ENCODE data around the gene NFKBIB. TPM values are rescaled to one million over a fixed set of nuclear protein-coding genes. Genes with fewer than 3 reads are reported as not detected.
"Not testable (repeated sequence)": the region's sequence is repeated elsewhere in the genome, so short reads cannot be mapped to it uniquely, and the experiment has no call there.

Gene NFKBIB
- total RNA-seq, 4 donors from 2014 or later, result 5.2 to 37.4 (median 19.4) TPM

DNA sequence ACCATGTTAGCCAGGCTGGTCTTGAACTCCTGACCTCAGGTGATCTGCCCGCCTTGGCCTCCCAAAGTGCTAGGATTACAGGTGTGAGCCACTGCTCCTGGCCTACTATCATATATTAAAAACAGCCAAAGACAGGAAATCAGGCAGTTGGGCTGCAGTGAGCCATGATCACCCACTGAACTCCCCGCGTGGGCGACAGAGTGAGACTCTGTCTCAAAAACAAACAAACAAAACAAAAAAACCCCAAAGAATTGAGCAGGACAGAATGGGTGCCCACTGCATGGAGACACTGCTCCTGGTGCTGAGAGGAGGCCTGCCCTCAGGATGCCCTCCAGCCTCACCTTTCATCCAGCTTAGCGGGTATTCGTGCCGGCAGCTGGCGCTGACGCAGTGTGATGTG, 16.5 kb upstream of the NFKBIB start:
- Histone ChIP-seq H3K27me3 (no peaks in the 10 kb centered on the region), H3K9me3 (no peaks in the 10 kb centered on the region), H3K36me3 (no peaks in the 10 kb centered on the region), H3K27ac (no peak overlapping the region), H3K4me1 (no peaks in the 10 kb centered on the region), H3K4me3 (no peak overlapping the region)
- no peak for DNase-seq
- TF ChIP-seq, protein P1, sequence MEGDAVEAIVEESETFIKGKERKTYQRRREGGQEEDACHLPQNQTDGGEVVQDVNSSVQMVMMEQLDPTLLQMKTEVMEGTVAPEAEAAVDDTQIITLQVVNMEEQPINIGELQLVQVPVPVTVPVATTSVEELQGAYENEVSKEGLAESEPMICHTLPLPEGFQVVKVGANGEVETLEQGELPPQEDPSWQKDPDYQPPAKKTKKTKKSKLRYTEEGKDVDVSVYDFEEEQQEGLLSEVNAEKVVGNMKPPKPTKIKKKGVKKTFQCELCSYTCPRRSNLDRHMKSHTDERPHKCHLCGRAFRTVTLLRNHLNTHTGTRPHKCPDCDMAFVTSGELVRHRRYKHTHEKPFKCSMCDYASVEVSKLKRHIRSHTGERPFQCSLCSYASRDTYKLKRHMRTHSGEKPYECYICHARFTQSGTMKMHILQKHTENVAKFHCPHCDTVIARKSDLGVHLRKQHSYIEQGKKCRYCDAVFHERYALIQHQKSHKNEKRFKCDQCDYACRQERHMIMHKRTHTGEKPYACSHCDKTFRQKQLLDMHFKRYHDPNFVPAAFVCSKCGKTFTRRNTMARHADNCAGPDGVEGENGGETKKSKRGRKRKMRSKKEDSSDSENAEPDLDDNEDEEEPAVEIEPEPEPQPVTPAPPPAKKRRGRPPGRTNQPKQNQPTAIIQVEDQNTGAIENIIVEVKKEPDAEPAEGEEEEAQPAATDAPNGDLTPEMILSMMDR (IDR thresholded peaks at IDR 0.05), result no peak
- intact Hi-C loops (cut with DNase I; ENCODE audit: low total_unique reads), result no loop called here

- intact Hi-C loops (cut with DNase I; ENCODE audit: low total_unique reads); H3K4me3 ChIP-seq; H3K27ac ChIP-seq; H3K27me3 ChIP-seq; H3K9me3 ChIP-seq; H3K4me1 ChIP-seq; H3K36me3 ChIP-seq; DNase-seq: not testable (repeated sequence)
Observed at GRCh38 chr19:38884691-38885090, 15.1 kb upstream of the NFKBIB start.

DNA sequence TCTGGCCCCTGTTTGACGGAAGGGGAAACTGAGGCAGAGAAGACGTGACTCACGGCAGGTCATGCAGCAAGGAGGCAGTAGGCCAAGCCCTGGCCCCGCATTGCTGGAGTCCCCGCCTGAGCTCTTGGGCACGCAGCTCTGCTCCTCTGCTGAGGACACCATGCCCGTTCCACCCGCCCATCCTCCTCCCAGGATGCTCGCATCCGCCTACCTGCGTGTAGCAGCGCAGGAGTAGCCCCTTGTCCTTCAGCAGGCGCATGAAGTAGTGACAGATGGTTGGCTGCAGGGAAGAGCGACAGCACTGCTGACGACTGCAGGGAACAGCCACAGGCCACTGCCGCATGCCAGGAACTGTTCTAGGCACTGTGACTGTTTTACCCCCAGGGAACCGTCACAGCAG, 10.9 kb upstream of the NFKBIB start:
- DNase-seq, result no peak
- intact Hi-C loops (cut with DNase I; ENCODE audit: low total_unique reads), result no loop called here
- Histone ChIP-seq H3K4me1 (no peaks in the 10 kb centered on the region), H3K27ac (no peak overlapping the region), H3K4me3 (no peak overlapping the region), H3K36me3 (no peaks in the 10 kb centered on the region), H3K27me3 (no peaks in the 10 kb centered on the region), H3K9me3 (no peaks in the 10 kb centered on the region)
- TF ChIP-seq, protein P1 (IDR thresholded peaks at IDR 0.05), result no peak
- no peak for TF ChIP-seq POLR2A (IDR thresholded peaks at IDR 0.05)

- H3K4me1 ChIP-seq, result no peaks in the 10 kb centered on the region
- H3K36me3 ChIP-seq, result no peaks in the 10 kb centered on the region
- H3K4me3 ChIP-seq, result no peak overlapping the region
- no peaks in the 10 kb centered on the region for H3K27me3 ChIP-seq
- intact Hi-C loops (cut with DNase I; ENCODE audit: low total_unique reads), result no loop called here
- no peaks in the 10 kb centered on the region for H3K9me3 ChIP-seq
- TF ChIP-seq POLR2A (IDR thresholded peaks at IDR 0.05), result no peak
- TF ChIP-seq, protein P1 (IDR thresholded peaks at IDR 0.05), result no peak
- no peak overlapping the region for H3K27ac ChIP-seq
- no peak for DNase-seq
Observed at GRCh38 chr19:38889803-38890202, 10.0 kb upstream of the NFKBIB start.

DNA sequence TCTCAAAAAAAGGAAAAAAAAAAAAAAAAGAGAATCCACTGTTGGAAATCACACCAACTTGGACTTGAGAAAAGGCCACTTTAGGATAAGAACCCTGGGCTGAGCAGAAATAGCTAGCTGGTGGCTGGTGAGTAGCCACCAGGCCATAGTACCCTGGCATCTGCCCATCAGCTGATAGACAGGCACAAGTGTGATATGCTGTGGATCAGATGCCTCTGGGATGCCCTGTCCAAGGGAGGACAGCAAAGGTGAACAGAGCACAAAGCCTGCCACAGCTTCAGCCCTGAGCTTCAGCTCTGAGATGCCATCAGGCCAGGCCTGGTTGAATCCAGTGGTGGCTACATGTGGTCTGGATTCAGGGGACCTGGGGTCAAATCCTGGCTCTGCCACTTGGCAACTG, 9.1 kb upstream of the NFKBIB start:
- Histone ChIP-seq H3K27me3 (no peaks in the 10 kb centered on the region), H3K36me3 (no peaks in the 10 kb centered on the region), H3K9me3 (no peaks in the 10 kb centered on the region), H3K27ac (no peak overlapping the region), H3K4me3 (no peak overlapping the region), H3K4me1 (no peaks in the 10 kb centered on the region)
- DNase-seq, result no peak
- no peak for TF ChIP-seq POLR2A (IDR thresholded peaks at IDR 0.05)
- TF ChIP-seq, protein P1 (IDR thresholded peaks at IDR 0.05), result no peak
- intact Hi-C loops (cut with DNase I; ENCODE audit: low total_unique reads), result no loop called here

GRCh38 chr19:38891771-38892170, 8.0 kb upstream of the NFKBIB start:
- H3K9me3 ChIP-seq, result no peaks in the 10 kb centered on the region
- TF ChIP-seq, protein P1 (IDR thresholded peaks at IDR 0.05), result no peak
- TF ChIP-seq POLR2A (IDR thresholded peaks at IDR 0.05), result no peak
- H3K4me1 ChIP-seq, result no peaks in the 10 kb centered on the region
- intact Hi-C loops (cut with DNase I; ENCODE audit: low total_unique reads), result no loop called here
- no peaks in the 10 kb centered on the region for H3K27me3 ChIP-seq
- H3K4me3 ChIP-seq, result no peak overlapping the region
- H3K27ac ChIP-seq, result no peak overlapping the region
- DNase-seq, result no peak
- H3K36me3 ChIP-seq, result no peaks in the 10 kb centered on the region

All from uterus (tissue), 4 donors.